ENCODE results near the gene PAFAH1B1.

PAFAH1B1 gene

GRCh38 chr17:2713881-2714280 is 120.4 kb downstream of the PAFAH1B1 start:
- no peak for DNase-seq (ENCODE audit: low read depth in 1 of 2, low spot score in 1 of 2)

GRCh38 chr17:2716649-2717048 is 123.2 kb downstream of the PAFAH1B1 start:
- no peak for DNase-seq (ENCODE audit: low read depth in 1 of 2, low spot score in 1 of 2)

GRCh38 chr17:2718150-2718938 is 124.9 kb downstream of the PAFAH1B1 start:
- DNase-seq (ENCODE audit: low read depth in 1 of 2, low spot score in 1 of 2) = no peak

DNA sequence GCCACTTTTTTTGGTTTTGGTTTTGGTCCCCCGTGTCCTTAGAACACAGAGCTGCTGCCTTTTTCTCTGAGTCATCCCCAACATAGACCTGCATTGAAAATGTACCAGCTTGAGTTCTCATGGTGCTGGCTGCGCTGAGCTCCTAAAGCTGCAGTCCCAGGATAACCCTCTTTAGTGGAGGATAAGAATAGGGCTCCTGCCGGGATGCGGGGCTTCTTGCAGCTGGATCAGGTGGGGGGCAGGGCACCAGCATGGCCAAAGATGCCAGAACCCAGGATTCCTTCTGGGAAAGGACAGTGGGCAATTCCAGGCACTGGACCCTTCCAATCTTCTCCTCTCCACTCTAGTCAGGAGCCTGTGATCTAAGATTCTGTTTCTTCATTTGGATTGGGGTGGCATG is 126.4 kb downstream of the PAFAH1B1 start:
- no peak for DNase-seq (ENCODE audit: low read depth in 1 of 2, low spot score in 1 of 2)

DNA sequence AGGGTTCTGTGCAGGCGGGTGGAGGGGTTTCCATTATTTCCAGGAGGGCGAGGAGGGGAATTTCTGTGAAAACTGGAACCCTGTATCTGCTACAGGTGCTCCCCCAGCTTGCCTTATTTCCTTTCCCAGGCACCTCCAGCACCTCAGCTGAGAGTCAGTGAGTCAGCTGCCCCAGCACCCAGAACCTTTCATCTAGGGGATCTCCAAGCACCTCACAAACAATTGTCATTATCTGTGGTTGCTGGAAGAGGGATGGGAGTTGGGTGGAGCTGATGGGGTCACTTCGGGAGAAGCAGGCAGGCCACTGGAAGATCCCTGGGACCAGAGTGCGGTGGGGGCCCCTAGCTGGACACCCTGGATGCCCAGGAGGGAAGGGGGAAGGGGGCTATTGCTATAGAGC is 128.1 kb downstream of the PAFAH1B1 start:
- DNase-seq (ENCODE audit: low read depth in 1 of 2, low spot score in 1 of 2) = no peak

- DNase-seq (ENCODE audit: low read depth in 1 of 2, low spot score in 1 of 2) = no peak
Observed at GRCh38 chr17:2722611-2723010, 129.2 kb downstream of the PAFAH1B1 start.

DNA sequence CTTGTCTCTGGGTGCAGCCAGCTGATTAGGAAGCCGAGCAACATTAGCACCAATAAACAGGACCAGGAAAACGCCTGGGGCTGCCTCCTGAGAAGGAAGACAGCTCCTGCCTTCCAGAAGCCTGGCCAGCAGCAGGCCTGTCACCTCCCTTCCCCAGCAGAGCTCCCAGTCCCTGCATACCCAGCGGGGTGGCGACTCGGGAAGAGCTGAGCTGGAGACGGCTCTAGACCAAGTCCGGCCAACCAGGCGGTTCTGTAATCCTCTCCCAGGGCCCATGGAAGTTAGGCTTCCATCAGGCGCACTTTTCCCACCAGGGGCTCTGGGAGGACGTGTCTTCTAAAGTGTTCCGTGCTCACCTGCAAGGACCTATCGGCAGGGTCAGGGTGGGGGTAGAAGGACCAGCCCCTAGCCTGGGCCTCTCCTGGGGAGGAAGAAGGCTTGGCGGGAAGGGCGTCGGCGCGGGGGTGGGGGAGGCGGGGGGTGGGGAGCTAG is 130.1 kb downstream of the PAFAH1B1 start:
- DNase-seq (ENCODE audit: low read depth in 1 of 2, low spot score in 1 of 2) = no peak

DNA sequence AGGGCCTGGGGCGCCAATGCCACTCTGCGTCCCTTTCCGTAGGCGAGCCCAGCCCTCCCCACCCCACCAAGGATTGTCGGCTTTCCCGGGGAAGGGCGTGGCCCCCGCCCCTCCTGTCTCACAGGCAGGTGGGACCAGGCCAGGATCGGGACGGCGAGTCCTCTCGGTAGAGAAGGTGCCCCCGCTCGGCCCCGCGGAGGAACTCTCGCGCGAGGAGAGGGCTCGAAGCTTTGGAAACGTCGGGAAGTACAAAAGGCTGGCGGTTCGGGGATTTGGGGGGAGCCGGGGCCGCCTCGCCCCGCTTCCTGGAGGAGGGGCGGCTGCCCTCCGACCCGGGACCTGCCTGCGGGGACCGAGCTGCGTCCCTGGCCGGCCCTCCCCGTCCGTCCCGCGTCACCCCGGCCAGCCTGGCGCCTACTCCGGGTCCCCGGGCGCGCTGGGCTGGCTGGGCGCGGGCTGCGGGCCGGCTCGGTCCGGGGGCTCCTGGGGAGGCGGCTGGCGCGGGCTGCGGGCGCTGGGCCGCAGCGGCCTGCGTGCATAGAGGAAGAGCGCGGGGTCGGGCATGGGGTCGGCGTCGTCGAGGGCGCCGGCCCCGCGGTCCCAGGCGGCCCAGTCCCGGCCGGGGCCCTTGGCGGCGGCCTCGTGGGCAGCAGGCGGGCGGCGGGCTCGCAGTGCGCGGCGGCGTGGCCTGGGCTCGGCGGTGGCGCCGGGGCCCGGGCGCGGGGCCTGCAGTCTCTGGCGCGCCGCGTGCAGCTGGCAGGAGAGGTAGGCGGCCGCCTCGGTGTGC is 130.7 kb downstream of the PAFAH1B1 start:
- DNase-seq (ENCODE audit: low read depth in 1 of 2, low spot score in 1 of 2) = no peak

GRCh38 chr17:2724784-2725164 is 131.3 kb downstream of the PAFAH1B1 start:
- DNase-seq (ENCODE audit: low read depth in 1 of 2, low spot score in 1 of 2) = peak in 1 of 2 donors; percentile 36

- DNase-seq (ENCODE audit: low read depth in 1 of 2, low spot score in 1 of 2) = no peak
Observed at GRCh38 chr17:2730764-2731353, 137.4 kb downstream of the PAFAH1B1 start.

GRCh38 chr17:2731807-2732206 is 138.4 kb downstream of the PAFAH1B1 start:
- no peak for DNase-seq (ENCODE audit: low read depth in 1 of 2, low spot score in 1 of 2)

DNA sequence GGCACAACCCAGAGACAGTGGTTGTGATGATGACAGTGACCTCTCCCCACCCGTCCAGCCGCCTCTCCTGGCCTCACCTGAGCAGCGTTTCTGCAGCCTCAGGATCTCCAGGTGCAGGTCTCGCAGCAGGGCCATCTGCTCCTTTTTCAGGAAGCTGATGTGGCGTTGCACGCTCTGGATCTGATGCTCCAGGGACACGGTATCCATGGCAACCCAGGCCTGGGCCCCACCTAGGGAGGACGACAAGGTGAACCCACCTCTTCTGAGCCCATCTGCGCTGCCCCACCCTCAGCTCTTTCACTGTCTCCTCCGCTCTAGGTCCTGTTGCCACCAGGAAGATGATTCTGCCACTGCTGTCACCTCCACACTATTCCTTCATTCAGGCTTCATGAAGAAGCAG is 141.5 kb downstream of the PAFAH1B1 start:
- no peak for DNase-seq (ENCODE audit: low read depth in 1 of 2, low spot score in 1 of 2)
